H9 (cell line): ENCODE measurements around the gene KLHL3. TPM values are rescaled to one million over a fixed set of nuclear protein-coding genes. Genes with fewer than 3 reads are reported as not detected.
A peak's percentile ranks its signal among the peaks of the same experiment; 100 is the strongest.

Experiments used
- DNase-seq: peaks from one replicate; pipeline ENCODE4 v3.0.0-alpha.2; 2017
- H2AFZ ChIP-seq: one replicate; pipeline ENCODE4 v1.6.1; 2013; ENCODE audit warnings: mild to moderate bottlenecking, low read length, control low read depth, moderate library complexity
- H2AK5ac ChIP-seq: 2 replicates; pipeline ENCODE4 v1.6.1; 2013; ENCODE audit warnings: low read length, control low read depth, mixed read lengths; ENCODE audit not compliant: insufficient read length
- H2BK120ac ChIP-seq: one replicate; pipeline ENCODE4 v1.6.1; 2013; ENCODE audit warnings: low read depth, mild to moderate bottlenecking, low read length, control low read depth, inconsistent platforms; ENCODE audit not compliant: poor library complexity, severe bottlenecking
- H2BK12ac ChIP-seq: 2 replicates; pipeline ENCODE4 v1.6.1; 2013; ENCODE audit warnings: low read length, control low read depth, mixed read lengths, low read depth; ENCODE audit not compliant: insufficient read length
- H2BK15ac ChIP-seq: 2 replicates; pipeline ENCODE4 v1.6.1; 2013; ENCODE audit warnings: low read depth, low read length, control low read depth
- H2BK20ac ChIP-seq: one replicate; pipeline ENCODE4 v1.6.1; 2013; ENCODE audit warnings: low read depth, mild to moderate bottlenecking, low read length, control low read depth, inconsistent platforms; ENCODE audit not compliant: poor library complexity, severe bottlenecking
- H2BK5ac ChIP-seq: 2 replicates; pipeline ENCODE4 v1.6.1; 2013; ENCODE audit warnings: low read length, control low read depth, mixed read lengths; ENCODE audit not compliant: insufficient read length
- H3K14ac ChIP-seq: 2 replicates; pipeline ENCODE4 v1.6.1; 2013; ENCODE audit warnings: low read length, control low read depth; ENCODE audit not compliant: insufficient read depth
- H3K18ac ChIP-seq: 2 replicates; pipeline ENCODE4 v1.6.1; 2013; ENCODE audit warnings: low read depth, mild to moderate bottlenecking, mixed read lengths, low read length, control low read depth; ENCODE audit not compliant: insufficient read length
- H3K23ac ChIP-seq: 2 replicates; pipeline ENCODE4 v1.6.1; 2013; ENCODE audit warnings: low read length, control low read depth, mixed read lengths, low read depth; ENCODE audit not compliant: insufficient read length
- H3K23me2 ChIP-seq: 2 replicates; pipeline ENCODE4 v1.6.1; 2013; ENCODE audit warnings: low read depth, mild to moderate bottlenecking, mixed read lengths, low read length, control low read depth; ENCODE audit not compliant: insufficient read length, poor library complexity, severe bottlenecking
- H3K27ac ChIP-seq: 2 replicates; pipeline ENCODE4 v1.5.1; 2013; ENCODE audit warnings: low read length, control low read depth, mixed read lengths, low read depth; ENCODE audit not compliant: insufficient read length
- H3K27me3 ChIP-seq: 2 replicates; pipeline ENCODE4 v1.6.1; 2013; ENCODE audit warnings: low read length, control low read depth, inconsistent platforms; ENCODE audit not compliant: insufficient read depth
- H3K4ac ChIP-seq: 2 replicates; pipeline ENCODE4 v1.6.1; 2013; ENCODE audit warnings: low read depth, mild to moderate bottlenecking, control low read depth, inconsistent platforms, low read length, moderate library complexity
- H3K4me1 ChIP-seq: 2 replicates; pipeline ENCODE4 v1.6.1; 2013; ENCODE audit warnings: low read length, control low read depth, inconsistent platforms; ENCODE audit not compliant: insufficient read depth
- H3K4me2 ChIP-seq: 2 replicates; pipeline ENCODE4 v1.6.1; 2013; ENCODE audit warnings: low read length, control low read depth, mixed read lengths; ENCODE audit not compliant: insufficient read length, insufficient read depth
- H3K56ac ChIP-seq: 2 replicates; pipeline ENCODE4 v1.6.1; 2013; ENCODE audit warnings: low read depth, mild to moderate bottlenecking, mixed read lengths, low read length, control low read depth; ENCODE audit not compliant: insufficient read length
- H3K79me1 ChIP-seq: 2 replicates; pipeline ENCODE4 v1.6.1; 2013; ENCODE audit warnings: low read depth, mild to moderate bottlenecking, moderate library complexity, low read length, control low read depth, inconsistent platforms; ENCODE audit not compliant: insufficient read depth, poor library complexity, severe bottlenecking
- H3K79me2 ChIP-seq: 2 replicates; pipeline ENCODE4 v1.6.1; 2013; ENCODE audit warnings: low read length, control low read depth, inconsistent platforms; ENCODE audit not compliant: insufficient read depth
- H3K9ac ChIP-seq: 2 replicates; pipeline ENCODE4 v1.6.1; 2013; ENCODE audit warnings: low read length, control low read depth, mixed read lengths; ENCODE audit not compliant: insufficient read length; ENCODE audit errors: extremely low read depth
- H3K9me3 ChIP-seq: one replicate; pipeline ENCODE4 v1.6.1; 2013; ENCODE audit warnings: low read depth, low read length, inconsistent platforms; ENCODE audit not compliant: control insufficient read depth
- H3T11ph ChIP-seq: one replicate; pipeline ENCODE4 v1.6.1; 2013; ENCODE audit warnings: mild to moderate bottlenecking, low read length, control low read depth, inconsistent platforms
- H4K20me1 ChIP-seq: one replicate; pipeline ENCODE4 v1.6.1; 2013; ENCODE audit not compliant: control insufficient read depth, insufficient read length, insufficient read depth
- H4K5ac ChIP-seq: 2 replicates; pipeline ENCODE4 v1.6.1; 2013; ENCODE audit warnings: low read depth, mild to moderate bottlenecking, mixed read lengths, low read length, control low read depth; ENCODE audit not compliant: insufficient read length
- H4K8ac ChIP-seq: replicated peaks from 2 replicates; pipeline ENCODE4 v1.6.1; 2013; ENCODE audit warnings: low read length, control low read depth, mixed read lengths, low read depth; ENCODE audit not compliant: insufficient read length
- H4K91ac ChIP-seq: 2 replicates; pipeline ENCODE4 v1.6.1; 2013; ENCODE audit warnings: low read depth, mild to moderate bottlenecking, moderate library complexity, mixed read lengths, low read length, control low read depth; ENCODE audit not compliant: insufficient read length
- H3K27ac Mint-ChIP-seq, 3 experiments: 2 replicates in 2 of 3; 3 replicates in 1 of 3; pipeline ENCODE4 v1.8.0; 2020 to 2021; ENCODE audit warnings: mixed read lengths in 3 of 3, mild to moderate bottlenecking in 1 of 3, moderate library complexity in 1 of 3
- H3K27me3 Mint-ChIP-seq: 2 replicates; pipeline ENCODE4 v1.8.0; 2021; ENCODE audit warnings: low read depth, mild to moderate bottlenecking, moderate library complexity, mixed read lengths
- H3K36me3 Mint-ChIP-seq, 3 experiments: 2 replicates in 2 of 3; 3 replicates in 1 of 3; pipeline ENCODE4 v1.8.0; 2020 to 2021; ENCODE audit warnings: low read depth in 3 of 3, mixed read lengths in 3 of 3; ENCODE audit not compliant: insufficient read depth in 1 of 3
- H3K4me1 Mint-ChIP-seq, 2 experiments: 2 replicates each; pipeline ENCODE4 v1.8.0; 2020; ENCODE audit warnings: mixed read lengths in 2 of 2
- H3K4me3 Mint-ChIP-seq, 2 experiments: 2 replicates in 1 of 2; 3 replicates in 1 of 2; pipeline ENCODE4 v1.8.0; 2020 to 2021; ENCODE audit warnings: mild to moderate bottlenecking in 2 of 2, mixed read lengths in 2 of 2, moderate library complexity in 1 of 2
- H3K9me3 Mint-ChIP-seq, 2 experiments: 2 replicates in 1 of 2; 3 replicates in 1 of 2; pipeline ENCODE4 v1.8.0; 2020; ENCODE audit warnings: mild to moderate bottlenecking in 2 of 2, mixed read lengths in 2 of 2, moderate library complexity in 1 of 2
- WGBS: extraction: QIAGEN DNeasy Blood & Tissue Kit; methylation state at CpG from one replicate; pipeline ENCODE4 v1.1.7; 2013; ENCODE audit warnings: missing lambda C conversion rate, low lambda C conversion rate, mixed read lengths; ENCODE audit not compliant: insufficient read length; ENCODE audit errors: extremely low coverage; 5-methylcytosine and 5-hydroxymethylcytosine counted together
- total RNA-seq: library from RNA; stranded (reverse); gene quantifications from 2 replicates; pipeline ENCODE4 v1.2.1, GENCODE V29; 2021
- TF ChIP-seq, protein P1 (sequence below): fragments of 200-600 bp; sonication (generic); conservative IDR thresholded peaks from 3 replicates; pipeline ENCODE4 v1.8.0; 2021; ENCODE audit warnings: antibody characterized with exemption, mild to moderate bottlenecking

Gene KLHL3
- total RNA-seq, 1 experiment from 2014 or later = 12.8 TPM

GRCh38 chr5:137693951-137694721 lies 41.8 kb downstream of the KLHL3 start:
- no peaks in the 10 kb centered on the region for H3K23me2 ChIP-seq
- no peaks in the 10 kb centered on the region for H4K20me1 ChIP-seq
- H2AK5ac ChIP-seq = no peak overlapping the region
- no peak overlapping the region for H3K4me2 ChIP-seq
- H3T11ph ChIP-seq = no peak overlapping the region
- TF ChIP-seq, protein P1, sequence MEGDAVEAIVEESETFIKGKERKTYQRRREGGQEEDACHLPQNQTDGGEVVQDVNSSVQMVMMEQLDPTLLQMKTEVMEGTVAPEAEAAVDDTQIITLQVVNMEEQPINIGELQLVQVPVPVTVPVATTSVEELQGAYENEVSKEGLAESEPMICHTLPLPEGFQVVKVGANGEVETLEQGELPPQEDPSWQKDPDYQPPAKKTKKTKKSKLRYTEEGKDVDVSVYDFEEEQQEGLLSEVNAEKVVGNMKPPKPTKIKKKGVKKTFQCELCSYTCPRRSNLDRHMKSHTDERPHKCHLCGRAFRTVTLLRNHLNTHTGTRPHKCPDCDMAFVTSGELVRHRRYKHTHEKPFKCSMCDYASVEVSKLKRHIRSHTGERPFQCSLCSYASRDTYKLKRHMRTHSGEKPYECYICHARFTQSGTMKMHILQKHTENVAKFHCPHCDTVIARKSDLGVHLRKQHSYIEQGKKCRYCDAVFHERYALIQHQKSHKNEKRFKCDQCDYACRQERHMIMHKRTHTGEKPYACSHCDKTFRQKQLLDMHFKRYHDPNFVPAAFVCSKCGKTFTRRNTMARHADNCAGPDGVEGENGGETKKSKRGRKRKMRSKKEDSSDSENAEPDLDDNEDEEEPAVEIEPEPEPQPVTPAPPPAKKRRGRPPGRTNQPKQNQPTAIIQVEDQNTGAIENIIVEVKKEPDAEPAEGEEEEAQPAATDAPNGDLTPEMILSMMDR = no peak
- H3K56ac ChIP-seq = no peak overlapping the region
- no peak overlapping the region for H2BK20ac ChIP-seq
- H2BK5ac ChIP-seq = no peak overlapping the region
- no peak overlapping the region for H4K91ac ChIP-seq
- peaks cover 10 to 22% of the 10 kb centered on the region in 2 experiments for H3K4me1 Mint-ChIP-seq
- no peak overlapping the region for H2BK12ac ChIP-seq
- H4K8ac ChIP-seq = no peak overlapping the region
- peaks cover 16 to 41% (median 41%) of the 10 kb centered on the region in 3 experiments for H3K36me3 Mint-ChIP-seq
- H3K9ac ChIP-seq = no peak overlapping the region
- no peak overlapping the region for H3K18ac ChIP-seq
- no peak overlapping the region for H4K5ac ChIP-seq
- H2BK15ac ChIP-seq = no peak overlapping the region
- H3K27me3 ChIP-seq = no peaks in the 10 kb centered on the region
- no peaks in the 10 kb centered on the region for H3K79me2 ChIP-seq
- H3K9me3 Mint-ChIP-seq = no peaks in the 10 kb centered on the region; a peak in 1 of 5 replicates
- WGBS = no CpG with 5 or more reads among the region's 7 CpGs
- H3K4ac ChIP-seq = no peak overlapping the region
- H3K4me1 ChIP-seq = no peaks in the 10 kb centered on the region; the same call in 1 of the 2 replicates
- no peaks in the 10 kb centered on the region for H3K27me3 Mint-ChIP-seq
- no peak overlapping the region for H2BK120ac ChIP-seq
- H3K4me3 Mint-ChIP-seq = no peak overlapping the region
- H3K14ac ChIP-seq = no peak overlapping the region
- no peaks in the 10 kb centered on the region for H3K79me1 ChIP-seq
- no peaks in the 10 kb centered on the region for H3K9me3 ChIP-seq
- no peak overlapping the region for H3K27ac ChIP-seq
- no peak overlapping the region for H3K23ac ChIP-seq
- H2AFZ ChIP-seq = no peak overlapping the region
- H3K27ac Mint-ChIP-seq = peak overlapping the region in 1 of 3 experiments; percentile 30; a peak in 1 of 7 replicates
- no peak for DNase-seq
